HG02678 (cell line): ENCODE measurements around the gene DOCK1.

Experiments
- ATAC-seq: cut with Tn5 transposase; IDR thresholded peaks from one replicate; pipeline ENCODE4 v1.9.1; 2021; ENCODE audit warnings: mild to moderate bottlenecking, moderate library complexity; ENCODE audit not compliant: unreplicated experiment

The DOCK1 gene

GRCh38 chr10:127129104-127129503 lies 223.9 kb downstream of the DOCK1 start:
- ATAC-seq = no peak

- ATAC-seq = no peak
These were observed 227.2 kb downstream of the DOCK1 start for GRCh38 chr10:127132451-127132850.

- no peak for ATAC-seq
These were observed 228.0 kb downstream of the DOCK1 start for GRCh38 chr10:127133225-127133624.

GRCh38 chr10:127133672-127134500 lies 228.7 kb downstream of the DOCK1 start:
- no peak for ATAC-seq

GRCh38 chr10:127135844-127136577 lies 230.8 kb downstream of the DOCK1 start:
- no peak for ATAC-seq

GRCh38 chr10:127137391-127137790 lies 232.2 kb downstream of the DOCK1 start:
- ATAC-seq = no peak

DNA sequence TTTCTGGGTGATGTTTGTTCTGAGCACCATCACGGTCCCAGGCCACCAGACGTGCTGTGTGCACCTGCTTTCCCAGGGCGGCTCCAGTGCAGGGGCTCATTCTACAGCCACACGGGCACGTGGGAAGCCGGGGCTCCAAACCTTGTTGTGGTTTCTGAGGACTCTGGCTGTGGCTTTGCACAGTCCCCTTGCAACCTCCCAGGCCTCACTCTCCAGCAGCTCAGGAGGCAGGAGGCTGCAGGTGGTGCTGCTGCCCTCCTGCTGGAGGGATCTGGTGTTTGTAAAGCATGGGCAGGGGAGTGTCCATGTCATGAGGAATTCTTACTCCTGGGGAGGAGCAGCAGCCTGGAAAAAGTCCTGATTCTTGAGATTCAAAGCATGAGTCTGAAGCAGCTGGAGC lies 236.9 kb downstream of the DOCK1 start:
- no peak for ATAC-seq

- no peak for ATAC-seq
These were observed 237.6 kb downstream of the DOCK1 start for GRCh38 chr10:127142856-127143255.

DNA sequence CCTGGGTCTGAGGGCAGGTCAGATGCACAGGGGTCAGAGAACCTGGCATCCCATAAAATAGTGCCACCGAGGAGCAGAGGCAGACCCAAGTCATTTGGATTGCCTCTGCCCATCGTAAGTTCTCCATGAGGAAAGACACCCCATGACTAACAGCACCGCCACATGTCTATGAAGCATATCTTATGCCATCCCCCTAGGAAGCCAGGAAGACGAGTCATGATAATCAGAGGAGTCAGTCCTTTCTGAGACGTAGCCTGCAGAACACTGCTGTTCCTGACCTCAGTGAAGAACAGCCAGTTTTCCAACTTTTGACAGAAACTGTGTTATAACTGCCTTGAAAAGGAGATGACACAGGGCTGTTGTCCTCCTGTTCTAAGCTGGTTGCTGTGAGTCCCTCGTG lies 239.9 kb downstream of the DOCK1 start:
- no peak for ATAC-seq

GRCh38 chr10:127146661-127147060 lies 241.4 kb downstream of the DOCK1 start:
- no peak for ATAC-seq

DNA sequence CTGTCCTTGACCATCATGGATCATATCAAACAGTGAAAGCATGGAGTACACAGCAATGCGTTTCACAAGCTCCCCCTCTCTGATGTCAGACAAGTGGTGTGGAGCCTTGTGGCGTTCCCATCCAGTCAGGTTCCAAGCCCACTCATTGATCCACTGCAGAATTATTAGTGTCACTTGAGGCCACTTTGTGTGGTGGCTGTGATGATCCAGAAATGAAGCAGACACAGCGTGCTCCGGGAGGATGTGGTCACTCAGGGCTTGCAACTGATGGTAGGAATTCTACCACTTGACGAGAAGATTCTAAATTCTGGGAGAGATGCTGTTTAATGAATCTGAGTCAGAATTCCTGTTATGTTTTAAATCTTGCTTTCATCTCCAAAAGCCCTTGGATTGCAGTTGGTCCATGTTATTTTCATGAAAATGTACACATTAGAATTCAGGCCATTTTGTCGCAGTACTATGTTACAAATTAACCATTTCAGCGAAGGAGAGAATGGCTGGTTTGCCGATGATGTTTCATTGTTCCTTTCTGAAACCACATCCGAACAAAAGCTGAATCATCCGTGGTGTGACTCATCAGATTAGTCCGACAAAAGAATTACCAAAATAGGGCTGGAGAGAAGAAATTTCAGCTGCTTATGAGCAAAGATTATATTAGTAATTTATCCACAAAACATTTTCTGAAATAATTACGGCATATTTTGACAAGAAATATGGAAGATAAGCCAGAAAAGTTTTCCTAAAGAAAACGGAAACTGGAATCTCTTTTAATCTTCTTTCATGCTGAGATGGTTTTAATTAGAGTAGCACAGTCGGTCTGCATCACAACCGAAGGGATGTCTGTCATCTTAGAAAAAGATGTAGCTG lies 243.1 kb downstream of the DOCK1 start:
- no peak for ATAC-seq

GRCh38 chr10:127148933-127149220 lies 243.6 kb downstream of the DOCK1 start:
- no peak for ATAC-seq

- ATAC-seq = no peak
These were observed 244.4 kb downstream of the DOCK1 start for GRCh38 chr10:127149501-127150081.

GRCh38 chr10:127150136-127150535 lies 244.9 kb downstream of the DOCK1 start:
- no peak for ATAC-seq

GRCh38 chr10:127151541-127151940 lies 246.3 kb downstream of the DOCK1 start:
- ATAC-seq = no peak

GRCh38 chr10:127151981-127152699 lies 246.9 kb downstream of the DOCK1 start:
- no peak for ATAC-seq

DNA sequence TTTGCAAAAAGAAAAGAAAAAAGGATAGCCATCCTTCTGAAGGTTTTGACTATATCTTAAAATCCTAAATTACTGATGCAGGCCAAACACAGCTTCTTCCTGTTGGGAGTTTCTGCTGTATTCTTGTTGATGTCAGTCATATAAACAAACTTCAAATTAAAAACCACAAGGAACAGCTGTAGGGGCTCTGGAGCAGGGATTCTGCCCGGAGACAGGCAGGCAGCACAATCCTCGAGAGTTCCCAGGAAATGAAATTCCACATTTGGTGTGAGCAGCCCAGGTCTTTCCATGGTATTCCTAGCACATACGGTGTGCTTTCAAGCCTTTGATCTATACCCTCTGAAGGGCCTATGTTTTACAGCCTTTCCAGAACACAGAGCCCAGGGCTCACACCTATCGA lies 248.0 kb downstream of the DOCK1 start:
- ATAC-seq = no peak

DNA sequence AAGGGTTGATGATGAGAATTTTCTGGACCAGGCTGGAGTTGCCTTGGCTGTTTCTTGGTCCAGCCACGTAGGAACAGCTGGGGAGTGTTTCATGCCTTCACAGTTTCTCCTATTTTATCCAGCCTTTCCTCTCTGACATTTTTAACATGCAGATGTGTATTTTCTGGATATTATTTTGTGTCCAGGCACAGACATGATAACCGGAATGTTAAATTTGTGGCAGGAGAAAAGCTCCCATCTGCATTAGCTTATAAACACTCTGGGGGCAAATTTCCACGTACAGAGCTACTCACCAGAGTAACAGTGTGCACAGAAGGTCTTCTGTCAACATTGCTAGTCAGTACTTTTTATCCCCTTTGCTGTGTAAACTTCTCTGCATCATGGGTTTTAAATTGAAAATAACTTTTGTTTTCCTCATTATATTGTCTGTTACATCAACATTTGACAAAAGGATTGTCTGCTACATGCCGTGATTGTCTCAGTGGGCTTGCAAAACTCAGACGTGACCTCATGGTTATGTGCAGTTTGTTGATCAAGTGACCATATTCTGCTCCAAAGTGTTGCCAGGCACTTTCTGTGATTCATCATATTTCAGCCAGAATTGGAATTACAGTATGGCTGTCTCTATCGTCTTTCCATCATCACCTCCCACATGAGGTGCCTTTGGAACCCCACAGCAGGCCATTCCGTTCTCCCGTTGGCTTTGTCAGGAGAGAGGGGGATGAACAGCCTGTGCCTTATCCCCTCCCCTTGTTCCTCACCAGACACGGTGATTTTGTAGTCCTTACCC lies 249.8 kb downstream of the DOCK1 start:
- no peak for ATAC-seq

DNA sequence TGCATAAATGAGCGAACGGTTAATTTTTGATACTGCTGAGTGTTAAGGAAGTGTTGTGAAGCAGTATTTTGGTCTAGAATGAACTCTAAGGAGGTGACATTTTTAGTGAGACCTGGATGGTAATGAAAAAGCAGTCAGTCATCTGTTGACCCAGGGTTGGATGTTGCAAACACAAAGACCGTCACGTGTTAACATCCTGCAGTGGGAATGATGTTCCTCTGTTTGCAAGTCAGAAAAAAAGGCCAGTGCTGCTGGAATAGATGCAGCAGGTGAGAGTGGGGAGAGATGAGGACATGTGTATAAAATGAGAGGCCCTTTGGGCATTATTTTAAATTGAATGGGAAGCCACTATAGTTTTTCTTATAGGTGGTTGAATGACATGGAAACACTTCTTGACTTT lies 251.9 kb downstream of the DOCK1 start:
- no peak for ATAC-seq
